Panc1 (cell line): ENCODE data around the gene CARHSP1. TPM values are rescaled to one million over a fixed set of nuclear protein-coding genes. Genes with fewer than 3 reads are reported as not detected.

Source experiments
- ATAC-seq: fragments of 200-7000 bp; cut with Tn5 transposase; 2 replicates; pipeline ENCODE4 v1.9.1; 2020; ENCODE audit warnings: mild to moderate bottlenecking, moderate library complexity
- BruUV-seq: library from RNA; stranded (reverse); fragments of 400-500 nt; replicated peaks from 2 replicates; lab custom pipeline; 2021; lab: Mats Ljungman, UMichigan
- CTCF ChIA-PET: fragments of 300-600 bp; sonication (Branson Sonifier 250); formaldehyde crosslinking; loops from one replicate; lab custom pipeline; 2022; ENCODE audit warnings: antibody characterized with exemption; lab: Charles Lee
- POLR2A ChIA-PET: fragments of 300-600 bp; sonication (Branson Sonifier 250); formaldehyde crosslinking; loops from one replicate; lab custom pipeline; 2022; ENCODE audit warnings: antibody characterized with exemption; lab: Charles Lee
- DNase-seq: peaks from one replicate; pipeline ENCODE4 v3.0.0-alpha.2; 2010; ENCODE audit warnings: low read depth, low spot score
- H3K27ac ChIP-seq: 2 replicates; pipeline ENCODE4 v1.5.1; 2011; ENCODE audit warnings: mild to moderate bottlenecking, low read length, inconsistent platforms
- H3K27me3 ChIP-seq: fragments of 200-500 bp; sonication (Bioruptor generic); 2 replicates; pipeline ENCODE4 v1.6.0; 2014; ENCODE audit warnings: low read length, inconsistent platforms; ENCODE audit not compliant: control insufficient read depth, insufficient read depth
- H3K36me3 ChIP-seq: fragments of 200-500 bp; sonication (Bioruptor generic); 2 replicates; pipeline ENCODE4 v1.5.1; 2014; ENCODE audit warnings: inconsistent platforms, mild to moderate bottlenecking, low read length, moderate library complexity; ENCODE audit not compliant: control insufficient read depth, insufficient read depth
- H3K4me1 ChIP-seq: 2 replicates; pipeline ENCODE4 v1.5.1; 2011; ENCODE audit warnings: inconsistent platforms, mild to moderate bottlenecking, low read length, moderate library complexity; ENCODE audit not compliant: control insufficient read depth, insufficient read depth
- H3K4me3 ChIP-seq, 2 experiments: 2 replicates each; pipeline ENCODE4 v1.5.1; 2011 to 2012; ENCODE audit warnings: low read depth in 2 of 2, low read length in 2 of 2, mild to moderate bottlenecking in 2 of 2, inconsistent platforms in 1 of 2, moderate library complexity in 1 of 2
- H3K9me3 ChIP-seq: fragments of 200-500 bp; sonication (Bioruptor generic); 2 replicates; pipeline ENCODE4 v1.5.1; 2014; ENCODE audit warnings: low read depth, mild to moderate bottlenecking, inconsistent platforms, low read length, moderate library complexity; ENCODE audit not compliant: control insufficient read depth, insufficient read depth
- POLR2AphosphoS5 ChIP-seq: IDR thresholded peaks from 2 replicates; pipeline ENCODE4 v1.6.1; 2012; ENCODE audit warnings: mild to moderate bottlenecking, low read depth, low read length, moderate library complexity
- SIN3A ChIP-seq: IDR thresholded peaks from 2 replicates; pipeline ENCODE4 v1.6.1; 2012; ENCODE audit warnings: low read depth, mild to moderate bottlenecking, low read length, moderate library complexity, borderline replicate concordance; ENCODE audit not compliant: insufficient read depth
- TCF7L2 ChIP-seq: IDR thresholded peaks from 2 replicates; pipeline ENCODE4 v1.6.1; 2011; ENCODE audit warnings: mild to moderate bottlenecking, low read depth, low read length, inconsistent platforms
- in situ Hi-C: cut with HindIII; loops from 2 replicates; pipeline ENCODE4 v1.10.0; 2016; ENCODE audit warnings: low sequenced_read_pairs, low pct_unique_long_range_greater_than_20kb
- intact Hi-C: fragments of 100-400 bp; cut with micrococcal nuclease; formaldehyde crosslinking; loops from one replicate; pipeline ENCODE4 v1.10.0; 2022; ENCODE audit not compliant: unreplicated experiment
- total RNA-seq: library from RNA; stranded (reverse); gene quantifications from one replicate; pipeline ENCODE4 v1.2.1, GENCODE V29; 2021; ENCODE audit not compliant: unreplicated experiment
- TF ChIP-seq, protein P1 (sequence below), 2 experiments: IDR thresholded peaks; 2 replicates each; pipeline ENCODE4 v1.6.1; 2011 to 2012; ENCODE audit warnings: low read depth in 2 of 2, control low read depth in 1 of 2, low read length in 1 of 2, mild to moderate bottlenecking in 1 of 2, moderate library complexity in 1 of 2; ENCODE audit not compliant: insufficient read depth in 1 of 2
- TF ChIP-seq, protein P2 (sequence below): fragments of 450-650 bp; IDR thresholded peaks from 2 replicates; pipeline ENCODE4 v1.5.1; 2017; ENCODE audit warnings: mild to moderate bottlenecking

The CARHSP1 gene
- total RNA-seq, 1 experiment from 2014 or later = 158 TPM

DNA sequence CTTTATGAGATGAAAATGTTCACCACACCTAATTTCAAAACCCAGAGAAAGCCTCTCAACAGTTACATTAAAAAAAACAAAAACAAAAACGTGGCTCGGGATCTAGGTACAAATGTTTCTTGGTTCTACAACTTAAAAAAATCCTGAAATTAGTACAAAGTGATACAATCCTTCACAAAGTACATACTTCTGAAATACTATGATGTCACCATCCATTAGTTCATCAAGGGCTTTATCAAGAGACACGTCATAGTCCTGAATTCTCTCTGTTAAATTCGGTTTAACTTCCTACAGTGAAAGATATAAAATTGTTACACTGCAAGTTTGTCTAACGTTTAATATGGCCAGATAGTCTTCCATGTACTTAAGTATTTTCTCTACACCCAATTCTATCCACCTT is 31.5 kb upstream of the CARHSP1 start:
- no peak for ATAC-seq
- CTCF ChIA-PET = no interaction called here
- no peaks in the 10 kb centered on the region for H3K4me1 ChIP-seq
- intact Hi-C loops = no loop called here
- no peak overlapping the region for H3K27ac ChIP-seq
- POLR2A ChIA-PET = no interaction called here
- no peak for DNase-seq
- H3K4me3 ChIP-seq = no peak overlapping the region
- BruUV-seq = TSS peak; percentile 43
- no peaks in the 10 kb centered on the region for H3K9me3 ChIP-seq
- no peaks in the 10 kb centered on the region for H3K27me3 ChIP-seq
- TF ChIP-seq, protein P1, sequence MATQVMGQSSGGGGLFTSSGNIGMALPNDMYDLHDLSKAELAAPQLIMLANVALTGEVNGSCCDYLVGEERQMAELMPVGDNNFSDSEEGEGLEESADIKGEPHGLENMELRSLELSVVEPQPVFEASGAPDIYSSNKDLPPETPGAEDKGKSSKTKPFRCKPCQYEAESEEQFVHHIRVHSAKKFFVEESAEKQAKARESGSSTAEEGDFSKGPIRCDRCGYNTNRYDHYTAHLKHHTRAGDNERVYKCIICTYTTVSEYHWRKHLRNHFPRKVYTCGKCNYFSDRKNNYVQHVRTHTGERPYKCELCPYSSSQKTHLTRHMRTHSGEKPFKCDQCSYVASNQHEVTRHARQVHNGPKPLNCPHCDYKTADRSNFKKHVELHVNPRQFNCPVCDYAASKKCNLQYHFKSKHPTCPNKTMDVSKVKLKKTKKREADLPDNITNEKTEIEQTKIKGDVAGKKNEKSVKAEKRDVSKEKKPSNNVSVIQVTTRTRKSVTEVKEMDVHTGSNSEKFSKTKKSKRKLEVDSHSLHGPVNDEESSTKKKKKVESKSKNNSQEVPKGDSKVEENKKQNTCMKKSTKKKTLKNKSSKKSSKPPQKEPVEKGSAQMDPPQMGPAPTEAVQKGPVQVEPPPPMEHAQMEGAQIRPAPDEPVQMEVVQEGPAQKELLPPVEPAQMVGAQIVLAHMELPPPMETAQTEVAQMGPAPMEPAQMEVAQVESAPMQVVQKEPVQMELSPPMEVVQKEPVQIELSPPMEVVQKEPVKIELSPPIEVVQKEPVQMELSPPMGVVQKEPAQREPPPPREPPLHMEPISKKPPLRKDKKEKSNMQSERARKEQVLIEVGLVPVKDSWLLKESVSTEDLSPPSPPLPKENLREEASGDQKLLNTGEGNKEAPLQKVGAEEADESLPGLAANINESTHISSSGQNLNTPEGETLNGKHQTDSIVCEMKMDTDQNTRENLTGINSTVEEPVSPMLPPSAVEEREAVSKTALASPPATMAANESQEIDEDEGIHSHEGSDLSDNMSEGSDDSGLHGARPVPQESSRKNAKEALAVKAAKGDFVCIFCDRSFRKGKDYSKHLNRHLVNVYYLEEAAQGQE (IDR thresholded peaks at IDR 0.05; ENCODE audit: insufficient read depth in 1 of 2, low read depth in 2 of 2, low read length in 1 of 2) = no peak
- TF ChIP-seq SIN3A = no peak
- TF ChIP-seq TCF7L2 = no peak
- TF ChIP-seq, protein P2, sequence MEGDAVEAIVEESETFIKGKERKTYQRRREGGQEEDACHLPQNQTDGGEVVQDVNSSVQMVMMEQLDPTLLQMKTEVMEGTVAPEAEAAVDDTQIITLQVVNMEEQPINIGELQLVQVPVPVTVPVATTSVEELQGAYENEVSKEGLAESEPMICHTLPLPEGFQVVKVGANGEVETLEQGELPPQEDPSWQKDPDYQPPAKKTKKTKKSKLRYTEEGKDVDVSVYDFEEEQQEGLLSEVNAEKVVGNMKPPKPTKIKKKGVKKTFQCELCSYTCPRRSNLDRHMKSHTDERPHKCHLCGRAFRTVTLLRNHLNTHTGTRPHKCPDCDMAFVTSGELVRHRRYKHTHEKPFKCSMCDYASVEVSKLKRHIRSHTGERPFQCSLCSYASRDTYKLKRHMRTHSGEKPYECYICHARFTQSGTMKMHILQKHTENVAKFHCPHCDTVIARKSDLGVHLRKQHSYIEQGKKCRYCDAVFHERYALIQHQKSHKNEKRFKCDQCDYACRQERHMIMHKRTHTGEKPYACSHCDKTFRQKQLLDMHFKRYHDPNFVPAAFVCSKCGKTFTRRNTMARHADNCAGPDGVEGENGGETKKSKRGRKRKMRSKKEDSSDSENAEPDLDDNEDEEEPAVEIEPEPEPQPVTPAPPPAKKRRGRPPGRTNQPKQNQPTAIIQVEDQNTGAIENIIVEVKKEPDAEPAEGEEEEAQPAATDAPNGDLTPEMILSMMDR = no peak
- TF ChIP-seq POLR2AphosphoS5 = no peak
- in situ Hi-C loops = no loop called here
- peaks cover 46% of the 10 kb centered on the region for H3K36me3 ChIP-seq

DNA sequence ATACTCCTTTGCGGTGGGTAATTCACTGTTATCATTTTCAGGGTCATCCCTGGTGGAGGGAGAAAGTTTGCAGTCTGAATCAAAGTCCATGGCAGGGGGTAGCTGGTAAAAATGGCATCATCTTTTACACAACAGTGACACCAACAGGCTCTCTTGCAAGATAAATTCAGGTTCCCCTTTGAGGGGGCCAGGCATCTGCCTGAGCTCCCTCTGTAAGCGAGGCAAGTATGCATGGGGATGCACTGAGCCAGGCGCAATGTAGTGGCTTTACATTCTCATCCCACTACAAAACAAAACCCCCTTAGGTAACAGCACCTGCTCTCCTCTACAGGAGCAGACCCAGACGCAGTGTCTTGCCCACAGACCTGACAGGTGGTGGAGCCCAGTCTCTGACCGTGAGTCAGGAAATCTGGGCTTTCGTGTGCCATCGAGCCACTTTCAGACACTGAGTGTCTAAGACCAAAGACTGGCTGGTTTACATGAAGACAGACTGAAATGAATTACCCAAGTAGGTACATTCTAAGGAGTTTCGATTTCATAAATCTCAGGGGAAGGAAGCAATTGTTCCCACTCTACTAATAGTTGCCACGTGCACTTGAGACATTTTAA is 31.0 kb upstream of the CARHSP1 start:
- Histone ChIP-seq H3K27ac (no peak overlapping the region), H3K4me3 (no peak overlapping the region), H3K36me3 (peaks cover 45% of the 10 kb centered on the region), H3K4me1 (no peaks in the 10 kb centered on the region), H3K27me3 (no peaks in the 10 kb centered on the region), H3K9me3 (no peaks in the 10 kb centered on the region)
- TF ChIP-seq POLR2AphosphoS5 (no peak), SIN3A (no peak), TCF7L2 (no peak)
- TF ChIP-seq, protein P1 (IDR thresholded peaks at IDR 0.05; ENCODE audit: insufficient read depth in 1 of 2, low read depth in 2 of 2, low read length in 1 of 2) = no peak
- TF ChIP-seq, protein P2 = no peak
- DNase-seq = no peak
- POLR2A ChIA-PET = no interaction called here
- CTCF ChIA-PET = no interaction called here
- intact Hi-C loops (no loop called here), in situ Hi-C loops (no loop called here)
- BruUV-seq = no TSS peak
- ATAC-seq = peak; percentile 28; the same call in 1 of the 2 replicates
